ENCODE data around the gene NR3C2. TPM values are rescaled to one million over a fixed set of nuclear protein-coding genes. Genes with fewer than 3 reads are reported as not detected.

The NR3C2 gene
- polyA plus RNA-seq, 1 experiment = 0.18 TPM

GRCh38 chr4:148229798-148230197 is 212.4 kb downstream of the NR3C2 start:
- H3K4me3 ChIP-seq (ENCODE audit: low read depth, low read length) = no peak overlapping the region
- no peaks in the 10 kb centered on the region for H3K27me3 ChIP-seq (ENCODE audit: control insufficient read depth, insufficient read depth, low read length)
- DNase-seq (ENCODE audit: low read depth) = no peak
- ChIA-PET POLR2A (no interaction called here), CTCF (interaction anchor here (0.9 kb wide), 1 partner anchor 16 kb away, joined by 3 read pairs; no protein-coding TSS in a partner anchor)
- no peaks in the 10 kb centered on the region for H3K36me3 ChIP-seq (ENCODE audit: control insufficient read depth, insufficient read depth, low read length)
- TF ChIP-seq CTCF (IDR thresholded peaks at IDR 0.05; ENCODE audit: insufficient read depth, low read depth, low read length) = no peak

GRCh38 chr4:148229028-148229427 is 213.2 kb downstream of the NR3C2 start:
- no peak overlapping the region for H3K4me3 ChIP-seq (ENCODE audit: low read depth, low read length)
- POLR2A ChIA-PET = no interaction called here
- no peaks in the 10 kb centered on the region for H3K27me3 ChIP-seq (ENCODE audit: control insufficient read depth, insufficient read depth, low read length)
- no peaks in the 10 kb centered on the region for H3K36me3 ChIP-seq (ENCODE audit: control insufficient read depth, insufficient read depth, low read length)
- DNase-seq (ENCODE audit: low read depth) = no peak
- CTCF ChIA-PET = interaction anchor here (0.9 kb wide), 1 partner anchor 15 kb away, joined by 3 read pairs; no protein-coding TSS in a partner anchor
- TF ChIP-seq CTCF (IDR thresholded peaks at IDR 0.05; ENCODE audit: insufficient read depth, low read depth, low read length) = no peak

GRCh38 chr4:148227147-148227546 is 215.1 kb downstream of the NR3C2 start:
- POLR2A ChIA-PET = no interaction called here
- TF ChIP-seq CTCF (IDR thresholded peaks at IDR 0.05; ENCODE audit: insufficient read depth, low read depth, low read length) = no peak

GRCh38 chr4:148226341-148226740 is 215.9 kb downstream of the NR3C2 start:
- POLR2A ChIA-PET = no interaction called here
- DNase-seq (ENCODE audit: low read depth) = no peak
- H3K36me3 ChIP-seq (ENCODE audit: control insufficient read depth, insufficient read depth, low read length) = no peaks in the 10 kb centered on the region
- H3K4me3 ChIP-seq (ENCODE audit: low read depth, low read length) = no peak overlapping the region
- CTCF ChIA-PET = no interaction called here
- TF ChIP-seq CTCF (IDR thresholded peaks at IDR 0.05; ENCODE audit: insufficient read depth, low read depth, low read length) = no peak
- no peaks in the 10 kb centered on the region for H3K27me3 ChIP-seq (ENCODE audit: control insufficient read depth, insufficient read depth, low read length)

More at GRCh38 chr4:148227147-148227546, 215.1 kb downstream of the NR3C2 start:
- Histone ChIP-seq H3K27me3 (ENCODE audit: control insufficient read depth, insufficient read depth, low read length) (no peaks in the 10 kb centered on the region), H3K36me3 (ENCODE audit: control insufficient read depth, insufficient read depth, low read length) (no peaks in the 10 kb centered on the region), H3K4me3 (ENCODE audit: low read depth, low read length) (no peak overlapping the region)
- DNase-seq (ENCODE audit: low read depth) = no peak
- CTCF ChIA-PET = no interaction called here

- CTCF ChIA-PET = interaction anchor here (0.7 kb wide), 1 partner anchor 74 kb away, joined by 4 read pairs; no protein-coding TSS in a partner anchor
These were observed 216.6 kb downstream of the NR3C2 start for GRCh38 chr4:148225639-148226038.

More at GRCh38 chr4:148225639-148226038, 216.6 kb downstream of the NR3C2 start:
- Histone ChIP-seq H3K36me3 (ENCODE audit: control insufficient read depth, insufficient read depth, low read length) (no peaks in the 10 kb centered on the region), H3K27me3 (ENCODE audit: control insufficient read depth, insufficient read depth, low read length) (no peaks in the 10 kb centered on the region), H3K4me3 (ENCODE audit: low read depth, low read length) (no peak overlapping the region)
- DNase-seq (ENCODE audit: low read depth) = no peak
- TF ChIP-seq CTCF (IDR thresholded peaks at IDR 0.05; ENCODE audit: insufficient read depth, low read depth, low read length) = no peak
- POLR2A ChIA-PET = no interaction called here
